HG03439 (cell line): ENCODE measurements around the gene FHOD3.

Experiments
- ATAC-seq: cut with Tn5 transposase; IDR thresholded peaks from one replicate; pipeline ENCODE4 v1.9.1; 2021; ENCODE audit warnings: mild to moderate bottlenecking, moderate library complexity; ENCODE audit not compliant: unreplicated experiment

The FHOD3 gene

DNA sequence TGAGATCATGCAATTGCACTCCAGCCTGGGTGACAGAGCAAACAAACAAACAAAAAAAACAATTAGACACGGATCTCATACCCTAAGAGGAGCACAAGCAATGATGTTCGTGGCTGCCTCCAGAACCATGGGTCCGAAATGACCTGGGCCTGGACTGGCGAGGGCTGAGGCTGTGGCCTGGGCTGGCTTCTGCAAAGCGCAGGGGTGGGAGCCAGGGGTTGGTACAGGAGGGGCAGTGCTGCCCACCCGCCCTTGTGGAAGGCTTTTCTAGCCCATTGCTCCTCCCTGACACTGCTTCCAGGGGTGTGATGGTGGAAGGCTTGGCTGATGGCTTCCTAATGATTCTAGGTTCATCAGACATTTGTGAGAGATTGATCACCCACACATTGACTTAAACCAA, 167.8 kb downstream of the FHOD3 start:
- ATAC-seq = no peak

- ATAC-seq = no peak
Measured at GRCh38 chr18:36465970-36466369, 168.5 kb downstream of the FHOD3 start.

GRCh38 chr18:36467614-36468013, 170.1 kb downstream of the FHOD3 start:
- no peak for ATAC-seq

DNA sequence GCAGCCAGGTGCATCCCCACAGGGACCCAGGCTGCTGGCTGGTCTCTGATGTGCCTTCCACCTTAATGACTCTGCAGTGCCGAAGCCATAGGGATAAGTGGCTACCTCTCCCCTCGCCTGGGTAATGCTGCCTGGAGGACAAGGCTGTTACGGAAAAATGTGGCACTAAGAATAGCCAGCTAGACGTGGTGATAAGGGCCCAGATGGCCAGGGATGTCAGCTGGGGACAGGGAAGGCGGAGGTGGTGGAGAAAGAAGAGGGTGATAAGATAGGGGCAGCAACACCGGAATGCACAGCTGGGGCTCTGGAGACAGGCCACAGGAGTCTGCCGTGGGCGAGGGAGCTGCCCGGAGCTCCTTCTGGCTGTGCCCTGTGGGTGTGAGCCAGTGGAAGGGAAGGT, 170.6 kb downstream of the FHOD3 start:
- no peak for ATAC-seq

DNA sequence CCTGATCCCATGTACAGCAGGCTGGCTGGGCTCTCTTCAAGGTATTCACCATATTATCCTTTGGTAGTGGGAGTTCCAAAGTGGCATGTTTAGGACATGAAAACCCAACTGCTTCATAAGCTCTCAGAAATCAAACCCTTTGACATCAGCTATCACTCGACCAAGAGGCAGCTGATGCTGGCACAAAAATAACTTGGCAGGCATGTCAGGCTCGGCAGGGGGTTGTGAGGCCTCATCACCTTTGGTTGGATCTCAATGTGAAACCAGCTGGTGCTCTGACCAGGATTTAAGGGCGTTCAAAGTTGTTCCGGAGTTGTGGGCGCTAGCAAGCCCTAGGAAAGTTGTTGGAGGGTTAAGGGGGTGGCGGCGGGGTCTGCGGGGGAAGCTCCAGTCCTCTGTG, 171.9 kb downstream of the FHOD3 start:
- ATAC-seq = no peak

- no peak for ATAC-seq
Measured at GRCh38 chr18:36470896-36471295, 173.4 kb downstream of the FHOD3 start.

GRCh38 chr18:36471393-36471792, 173.9 kb downstream of the FHOD3 start:
- no peak for ATAC-seq

DNA sequence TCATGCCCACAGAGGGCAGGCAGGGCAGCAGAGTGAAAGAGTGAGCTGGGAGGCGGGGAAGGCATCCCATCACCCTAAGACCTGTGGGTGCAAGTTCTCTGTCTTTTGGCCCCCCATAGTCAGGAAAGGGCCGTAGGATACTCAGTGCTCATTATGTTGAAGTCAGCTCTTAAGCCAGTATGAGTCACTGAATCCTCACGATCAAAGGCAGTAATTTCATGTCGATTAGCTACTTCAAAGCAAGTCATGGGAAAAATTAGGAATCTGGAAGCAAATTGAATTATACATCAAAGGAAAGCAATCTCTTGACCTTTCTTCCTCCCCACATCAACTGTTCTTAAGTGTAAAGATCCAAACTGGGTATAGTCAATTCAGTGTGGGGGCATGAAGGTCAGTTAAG, 178.9 kb downstream of the FHOD3 start:
- ATAC-seq = no peak

DNA sequence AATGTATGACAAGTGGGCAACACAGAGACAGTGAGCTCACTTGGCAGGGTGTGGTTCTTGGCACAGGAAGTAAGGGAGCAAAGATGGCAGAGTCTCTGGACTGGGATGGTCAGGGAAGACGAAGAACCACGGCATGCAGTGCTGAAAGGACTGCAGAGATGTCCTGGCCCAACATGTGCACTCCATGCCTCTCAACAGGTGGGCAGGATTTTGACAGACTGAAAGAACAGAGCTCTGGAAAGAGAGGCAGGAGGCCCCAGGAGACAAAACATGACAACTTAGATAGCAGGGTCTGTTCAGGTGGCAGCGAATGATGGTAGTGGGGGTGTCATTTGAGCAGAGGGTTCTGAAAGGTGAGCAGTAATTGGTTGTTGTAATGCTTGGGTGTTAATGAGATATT, 180.3 kb downstream of the FHOD3 start:
- no peak for ATAC-seq

- ATAC-seq = no peak
Measured at GRCh38 chr18:36481201-36481657, 183.7 kb downstream of the FHOD3 start.

GRCh38 chr18:36481935-36482334, 184.4 kb downstream of the FHOD3 start:
- no peak for ATAC-seq

DNA sequence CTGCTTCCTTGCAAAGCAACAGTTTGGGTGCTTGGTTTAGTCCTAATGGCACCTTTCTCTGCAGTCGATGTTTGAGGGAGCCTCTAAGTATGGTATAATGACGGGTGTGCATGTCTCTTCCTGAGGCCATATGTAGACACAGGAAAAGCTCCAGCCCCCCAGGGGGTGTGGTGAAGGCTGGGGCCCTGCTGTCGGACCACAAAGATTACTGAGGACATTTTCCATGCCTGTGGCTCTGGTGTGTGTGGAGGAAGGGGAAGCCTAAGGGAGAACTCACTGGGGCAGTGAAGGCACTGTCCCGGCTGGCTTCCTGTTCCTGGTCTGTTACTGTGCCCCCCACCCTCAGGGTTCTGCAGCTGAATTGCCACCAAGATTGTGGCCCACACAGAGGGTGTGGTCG, 187.1 kb downstream of the FHOD3 start:
- no peak for ATAC-seq

DNA sequence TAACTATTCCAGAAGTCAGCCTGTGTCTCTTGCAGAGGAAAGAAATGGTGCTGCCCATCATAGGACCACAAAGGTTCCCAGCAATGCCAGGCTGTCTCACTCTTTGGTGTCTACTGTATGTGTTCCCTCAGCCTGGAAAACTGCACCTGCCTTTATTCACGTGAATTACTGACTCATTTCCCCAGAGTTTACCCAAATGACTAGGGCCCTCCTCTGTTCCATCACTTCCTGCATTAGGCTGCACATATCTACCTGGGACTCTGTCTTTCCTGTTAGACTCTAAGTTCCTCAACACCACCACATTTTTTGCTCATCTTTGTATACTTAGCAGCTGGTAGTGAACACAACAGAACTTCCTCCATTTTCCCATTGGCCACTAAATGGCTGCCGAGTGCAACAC, 188.3 kb downstream of the FHOD3 start:
- ATAC-seq = no peak

GRCh38 chr18:36488131-36488530, 190.6 kb downstream of the FHOD3 start:
- no peak for ATAC-seq

- no peak for ATAC-seq
Measured at GRCh38 chr18:36490897-36491296, 193.4 kb downstream of the FHOD3 start.

GRCh38 chr18:36492604-36493329, 195.3 kb downstream of the FHOD3 start:
- no peak for ATAC-seq

DNA sequence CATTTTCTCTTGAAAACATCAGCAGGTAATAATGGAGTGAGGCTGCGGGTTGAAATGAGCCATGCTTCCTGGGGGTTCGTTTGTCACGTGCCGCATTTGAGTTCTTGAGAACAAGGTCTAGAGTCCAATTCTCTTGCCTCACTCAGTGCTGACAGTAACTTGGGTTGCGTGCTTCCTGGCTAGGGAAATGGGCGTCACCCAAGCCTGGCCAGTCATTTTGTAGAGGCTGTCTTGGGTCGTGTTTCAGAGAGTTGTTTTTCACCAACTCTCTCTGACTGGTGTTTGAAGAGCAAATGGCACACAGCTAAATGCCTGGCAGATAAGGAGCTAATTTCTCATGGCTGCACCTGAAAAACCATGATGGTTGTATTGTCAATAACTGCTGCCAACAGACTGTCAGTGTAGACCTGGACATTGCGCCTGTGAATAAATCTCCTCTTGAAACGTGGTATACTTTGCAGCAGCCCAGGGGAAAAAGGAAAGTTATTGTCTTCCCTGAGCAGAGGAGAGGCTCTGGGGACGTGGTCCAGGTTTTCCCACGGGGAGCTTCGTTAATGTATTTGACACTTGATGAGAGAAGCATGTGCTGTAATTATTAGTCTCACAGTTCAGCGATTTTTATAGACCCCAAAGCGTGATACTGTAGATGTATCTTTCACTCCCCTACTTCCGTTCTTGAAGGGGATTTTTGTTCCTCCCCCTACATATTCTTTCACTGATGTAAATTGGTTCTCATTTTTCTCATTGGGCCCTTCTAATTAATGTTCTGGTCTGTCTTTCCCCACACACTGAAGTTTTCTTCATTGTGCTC, 196.0 kb downstream of the FHOD3 start:
- no peak for ATAC-seq

- no peak for ATAC-seq
Measured at GRCh38 chr18:36494160-36494437, 196.6 kb downstream of the FHOD3 start.

GRCh38 chr18:36496022-36496421, 198.5 kb downstream of the FHOD3 start:
- no peak for ATAC-seq

- no peak for ATAC-seq
Measured at GRCh38 chr18:36499938-36500337, 202.4 kb downstream of the FHOD3 start.

DNA sequence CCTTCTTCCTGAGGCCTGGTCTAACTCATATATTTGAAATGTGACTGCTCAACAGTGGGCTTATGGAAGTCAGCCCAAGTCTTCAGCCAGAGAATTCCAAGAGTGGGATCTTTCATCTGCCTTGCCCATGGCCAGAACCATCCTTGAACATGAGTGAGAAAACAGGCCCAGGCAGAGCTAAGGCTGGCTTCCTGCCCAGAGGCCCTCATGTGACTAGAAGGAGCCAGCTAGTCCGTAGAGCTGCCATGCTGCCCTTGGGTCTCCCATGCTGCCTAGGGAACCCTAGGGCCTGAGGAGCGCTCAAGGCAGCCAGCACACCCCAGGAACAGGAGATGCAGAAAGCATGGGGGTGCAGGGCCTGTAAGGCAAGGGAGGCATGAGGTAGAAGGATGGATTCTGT, 203.6 kb downstream of the FHOD3 start:
- ATAC-seq = no peak

DNA sequence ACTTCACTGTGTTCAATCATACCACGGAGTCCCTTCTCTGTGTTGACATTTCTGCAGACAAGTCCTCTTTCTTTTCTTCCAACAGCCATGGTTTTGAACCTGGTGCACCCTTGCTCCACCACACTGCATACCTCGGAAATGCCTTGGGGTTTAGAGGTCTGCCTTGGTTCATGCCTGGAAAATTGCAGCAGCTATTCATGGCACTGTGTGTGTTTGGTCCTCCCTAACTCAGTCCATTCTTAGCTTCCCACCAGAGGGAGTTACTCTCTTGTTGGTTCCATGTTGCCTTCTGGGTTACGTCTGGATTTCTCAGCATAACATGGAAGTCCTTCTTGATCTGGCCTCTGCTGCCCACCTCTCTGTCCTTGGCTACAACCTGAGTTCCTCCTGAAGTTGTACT, 206.0 kb downstream of the FHOD3 start:
- no peak for ATAC-seq

- ATAC-seq = no peak
Measured at GRCh38 chr18:36504928-36505327, 207.4 kb downstream of the FHOD3 start.
